GM19467 (cell line): Measurements from ENCODE around the gene PLPPR3.

Experiments
- ATAC-seq: cut with Tn5 transposase; IDR thresholded peaks from one replicate; pipeline ENCODE4 v1.9.1; 2021; ENCODE audit warnings: mild to moderate bottlenecking, moderate library complexity; ENCODE audit not compliant: unreplicated experiment

PLPPR3 gene

DNA sequence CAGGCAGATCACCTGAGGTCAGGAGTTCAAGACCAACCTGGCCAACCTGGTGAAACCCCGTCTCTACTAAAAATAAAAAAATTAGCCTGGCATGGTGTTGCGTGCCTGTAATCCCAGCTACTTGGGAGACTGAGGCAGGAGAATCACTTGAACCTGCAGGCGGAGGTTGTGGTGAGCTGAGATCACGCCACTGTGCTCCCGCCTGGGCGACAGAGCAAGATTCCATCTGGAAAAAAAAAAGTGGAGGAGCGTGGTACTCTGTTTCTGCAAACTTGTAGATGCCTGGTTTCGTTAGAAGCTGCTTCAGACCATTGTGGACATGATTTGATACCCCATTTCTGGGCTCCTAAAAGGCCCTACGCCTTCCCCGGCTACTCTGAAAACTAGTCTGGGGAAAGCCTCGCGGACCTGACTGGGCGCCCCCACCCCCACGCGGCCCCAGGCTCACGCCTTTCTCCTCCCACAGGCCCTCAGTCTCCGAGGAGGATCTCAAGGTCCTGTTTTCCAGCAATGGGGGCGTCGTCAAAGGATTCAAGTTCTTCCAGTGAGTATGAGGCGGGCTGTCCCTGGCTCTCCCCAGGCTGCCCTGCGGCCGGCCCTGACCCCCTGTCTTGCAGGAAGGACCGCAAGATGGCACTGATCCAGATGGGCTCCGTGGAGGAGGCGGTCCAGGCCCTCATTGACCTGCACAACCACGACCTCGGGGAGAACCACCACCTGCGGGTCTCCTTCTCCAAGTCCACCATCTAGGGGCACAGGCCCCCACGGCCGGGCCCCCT, 11.5 kb downstream of the PLPPR3 start:
- no peak for ATAC-seq

GRCh38 chr19:808423-808775, 13.4 kb downstream of the PLPPR3 start:
- no peak for ATAC-seq

- no peak for ATAC-seq
Observed at GRCh38 chr19:807627-808422, 13.9 kb downstream of the PLPPR3 start.

DNA sequence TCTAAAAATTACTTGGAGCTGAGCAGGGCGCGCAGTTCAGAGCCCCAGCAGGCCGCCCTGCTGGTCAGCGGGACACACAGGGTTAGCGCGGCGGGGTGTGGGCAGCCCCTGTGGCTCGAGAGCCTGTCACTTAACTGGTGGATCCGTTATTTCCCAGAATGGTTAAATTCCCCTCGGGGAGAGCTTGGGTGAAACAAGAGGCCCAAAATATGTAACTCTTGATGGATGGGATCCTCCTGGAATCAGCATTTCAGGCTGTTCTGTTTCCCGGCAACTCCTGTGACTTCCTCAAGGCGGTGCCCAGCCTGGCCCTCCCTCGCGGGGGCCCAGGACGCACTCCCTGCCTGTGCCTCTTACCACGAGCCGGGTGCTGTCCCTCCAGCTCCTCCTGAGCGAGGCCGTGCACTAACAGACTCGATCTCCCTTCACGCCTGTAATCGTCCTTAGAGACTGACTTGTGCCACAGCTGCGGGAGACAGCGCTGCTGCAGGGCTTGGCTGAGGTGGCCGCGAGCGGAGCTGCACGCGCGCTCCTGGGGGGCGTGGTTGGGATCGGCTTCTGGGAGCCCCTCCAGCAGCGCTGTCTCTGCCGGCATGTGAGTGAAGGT, 14.8 kb downstream of the PLPPR3 start:
- no peak for ATAC-seq

DNA sequence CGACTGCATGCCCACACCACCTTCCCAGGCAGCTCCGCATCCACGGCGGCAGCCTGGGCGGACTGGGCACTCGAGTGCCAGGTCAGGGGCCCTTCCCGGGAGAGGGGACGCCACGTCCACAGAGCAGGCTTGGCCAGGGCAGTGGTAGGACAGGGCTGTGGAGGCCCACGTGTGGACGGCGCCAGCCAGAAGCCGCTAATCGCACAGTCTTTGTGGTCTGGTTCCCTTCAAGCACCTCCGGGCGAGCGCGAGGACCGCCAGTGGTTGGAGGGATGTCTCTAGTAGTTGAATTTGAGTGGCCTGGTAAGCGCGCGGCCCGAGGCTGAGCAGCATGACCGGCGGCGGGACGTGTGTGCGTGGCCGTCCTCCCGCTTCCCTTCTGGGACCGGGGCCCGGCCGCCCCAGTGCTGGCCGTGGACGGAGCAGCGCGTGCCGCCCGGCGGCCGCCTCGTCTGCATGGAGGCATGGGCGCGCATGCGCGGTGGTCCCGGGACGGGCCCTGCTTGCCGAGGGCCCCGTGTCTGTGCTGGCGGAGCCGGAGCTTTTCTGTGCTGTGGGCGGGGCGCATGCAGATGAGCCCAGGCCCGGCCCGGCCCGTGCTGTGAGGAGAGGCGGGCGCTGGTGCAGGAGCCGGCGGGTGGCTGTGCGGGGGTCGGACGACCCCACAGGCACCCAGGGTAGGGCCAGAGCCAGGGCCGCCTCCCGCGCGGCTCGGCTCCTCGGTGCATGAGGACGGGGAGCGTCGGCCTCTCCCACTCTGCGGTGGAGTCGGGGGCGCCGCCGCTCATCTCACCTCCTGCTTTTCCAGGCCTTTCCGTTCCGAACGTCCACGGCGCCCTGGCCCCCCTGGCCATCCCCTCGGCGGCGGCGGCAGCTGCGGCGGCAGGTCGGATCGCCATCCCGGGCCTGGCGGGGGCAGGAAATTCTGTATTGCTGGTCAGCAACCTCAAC, 15.9 kb downstream of the PLPPR3 start:
- ATAC-seq: no peak

GRCh38 chr19:805166-805551, 16.6 kb downstream of the PLPPR3 start:
- ATAC-seq: no peak

DNA sequence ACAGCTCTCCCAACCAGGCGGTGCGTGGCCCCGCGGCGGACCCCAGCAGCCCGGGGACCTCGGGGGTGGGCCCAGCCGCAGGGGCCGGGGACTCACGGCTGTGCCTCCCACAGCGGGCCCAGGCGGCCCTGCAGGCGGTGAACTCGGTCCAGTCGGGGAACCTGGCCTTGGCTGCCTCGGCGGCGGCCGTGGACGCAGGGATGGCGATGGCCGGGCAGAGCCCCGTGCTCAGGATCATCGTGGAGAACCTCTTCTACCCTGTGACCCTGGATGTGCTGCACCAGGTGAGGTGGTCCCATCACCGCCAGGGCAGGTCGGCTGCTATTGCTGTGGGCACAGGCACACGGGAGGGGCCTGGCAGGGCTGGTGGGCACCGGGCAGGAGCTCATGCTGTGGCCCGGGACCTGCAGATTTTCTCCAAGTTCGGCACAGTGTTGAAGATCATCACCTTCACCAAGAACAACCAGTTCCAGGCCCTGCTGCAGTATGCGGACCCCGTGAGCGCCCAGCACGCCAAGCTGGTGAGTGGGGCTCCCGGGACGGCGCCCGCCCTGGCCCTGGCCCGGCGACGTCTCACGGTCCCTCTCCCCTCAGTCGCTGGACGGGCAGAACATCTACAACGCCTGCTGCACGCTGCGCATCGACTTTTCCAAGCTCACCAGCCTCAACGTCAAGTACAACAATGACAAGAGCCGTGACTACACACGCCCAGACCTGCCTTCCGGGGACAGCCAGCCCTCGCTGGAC, 17.2 kb downstream of the PLPPR3 start:
- no peak for ATAC-seq

- ATAC-seq: no peak
Observed at GRCh38 chr19:803686-804418, 17.9 kb downstream of the PLPPR3 start.

- no peak for ATAC-seq
Observed at GRCh38 chr19:803099-803561, 18.6 kb downstream of the PLPPR3 start.

- ATAC-seq: no peak
Observed at GRCh38 chr19:802498-803098, 19.2 kb downstream of the PLPPR3 start.

DNA sequence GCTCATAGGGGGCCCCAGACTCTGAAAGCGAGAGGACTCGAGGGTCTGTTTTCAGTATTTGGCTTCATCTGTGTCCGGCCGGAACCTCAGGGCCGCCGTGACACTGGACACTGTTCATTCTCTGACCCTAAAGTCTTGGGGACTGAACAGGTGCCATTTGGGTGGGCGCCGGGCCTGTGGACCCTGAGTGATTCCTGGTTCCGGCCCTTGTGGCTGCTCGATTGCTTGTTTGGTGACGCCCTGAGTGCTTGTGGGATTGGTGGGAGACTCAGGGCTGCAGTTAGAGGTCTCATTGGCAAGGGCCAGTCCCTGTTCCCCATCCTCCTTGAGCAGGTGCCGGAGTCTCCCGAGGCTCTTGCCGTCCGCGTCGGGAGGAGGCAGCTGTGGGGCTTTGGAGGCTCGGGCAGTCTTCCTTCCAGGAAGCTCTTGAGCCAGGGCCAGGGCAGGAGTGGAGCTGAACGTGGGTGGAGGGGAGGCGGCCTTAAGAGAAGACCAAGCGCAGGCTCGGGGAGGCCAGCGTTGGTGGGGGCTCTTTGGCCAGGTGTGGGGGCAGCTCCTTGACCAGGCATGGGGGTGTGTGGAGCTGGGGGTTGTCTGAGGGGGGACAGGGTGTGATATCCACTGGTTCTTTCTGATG, 19.8 kb downstream of the PLPPR3 start:
- no peak for ATAC-seq

GRCh38 chr19:801030-801860, 20.5 kb downstream of the PLPPR3 start:
- no peak for ATAC-seq

DNA sequence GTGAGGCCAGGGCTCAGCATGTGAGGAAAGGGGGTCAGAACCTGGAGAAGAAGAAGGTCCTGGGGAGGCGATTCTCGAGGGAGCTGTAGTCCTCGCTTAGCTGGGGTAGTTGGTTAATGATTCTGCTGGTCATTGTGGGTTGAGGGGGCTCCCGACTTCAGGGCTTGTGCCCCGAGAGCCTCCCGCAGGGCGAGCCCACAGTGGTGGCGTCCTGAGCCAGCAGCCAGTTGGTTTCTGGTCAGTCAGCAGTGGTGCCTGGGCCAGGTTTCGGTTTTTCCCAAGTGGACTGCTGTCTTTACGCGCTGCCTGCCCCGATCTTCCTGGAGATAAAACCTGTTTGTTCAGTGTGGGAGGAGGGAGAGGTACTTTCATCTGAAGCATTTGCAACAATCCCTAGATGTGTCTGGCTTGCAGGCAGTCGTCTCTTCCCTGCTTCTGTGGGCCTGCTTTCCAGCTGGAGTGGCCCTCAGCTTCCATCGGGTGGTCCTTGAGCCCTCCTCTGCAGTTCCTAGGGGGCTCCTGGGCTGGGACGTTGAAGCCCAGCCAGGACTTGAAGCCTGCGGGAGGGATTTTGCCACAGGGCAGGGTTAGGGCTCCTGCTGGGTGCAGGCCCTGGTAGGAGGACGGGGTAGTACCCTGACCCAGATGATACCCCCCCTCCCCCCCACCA, 21.3 kb downstream of the PLPPR3 start:
- no peak for ATAC-seq

- no peak for ATAC-seq
Observed at GRCh38 chr19:799076-799881, 22.5 kb downstream of the PLPPR3 start.

- no peak for ATAC-seq
Observed at GRCh38 chr19:798415-799075, 23.2 kb downstream of the PLPPR3 start.
